NCI-H524 (cell line): Measurements from ENCODE around the gene CAMK1D.

Experiments
- DNase-seq, 2 experiments: peaks; one replicate each; lab custom pipeline; 2025; lab: John Stamatoyannopoulos, UW

Gene CAMK1D

GRCh38 chr10:12401466-12401865 is 52.1 kb downstream of the CAMK1D start:
- DNase-seq: no peak

- DNase-seq: no peak
Measured at GRCh38 chr10:12403119-12403518, 53.8 kb downstream of the CAMK1D start.

- DNase-seq: no peak
Measured at GRCh38 chr10:12405342-12406320, 56.3 kb downstream of the CAMK1D start.

GRCh38 chr10:12406764-12407400 is 57.5 kb downstream of the CAMK1D start:
- DNase-seq: no peak

- DNase-seq: no peak
Measured at GRCh38 chr10:12408472-12408871, 59.1 kb downstream of the CAMK1D start.

GRCh38 chr10:12409161-12409560 is 59.8 kb downstream of the CAMK1D start:
- DNase-seq: no peak

GRCh38 chr10:12409613-12410012 is 60.3 kb downstream of the CAMK1D start:
- DNase-seq: no peak

GRCh38 chr10:12412666-12413368 is 63.5 kb downstream of the CAMK1D start:
- DNase-seq: peak; percentile 16 to 79

GRCh38 chr10:12413369-12413711 is 64.0 kb downstream of the CAMK1D start:
- DNase-seq: no peak

- DNase-seq: no peak
Measured at GRCh38 chr10:12414278-12414989, 65.1 kb downstream of the CAMK1D start.

GRCh38 chr10:12416344-12417050 is 67.2 kb downstream of the CAMK1D start:
- DNase-seq: no peak

GRCh38 chr10:12417331-12417730 is 68.0 kb downstream of the CAMK1D start:
- no peak for DNase-seq

GRCh38 chr10:12418000-12418399 is 68.7 kb downstream of the CAMK1D start:
- no peak for DNase-seq

- DNase-seq: no peak
Measured at GRCh38 chr10:12418725-12419261, 69.4 kb downstream of the CAMK1D start.

- DNase-seq: no peak
Measured at GRCh38 chr10:12419262-12419847, 70.0 kb downstream of the CAMK1D start.

GRCh38 chr10:12420530-12421120 is 71.3 kb downstream of the CAMK1D start:
- DNase-seq: no peak

- DNase-seq: no peak
Measured at GRCh38 chr10:12422189-12422588, 72.8 kb downstream of the CAMK1D start.

- DNase-seq: no peak
Measured at GRCh38 chr10:12423896-12424295, 74.5 kb downstream of the CAMK1D start.

- DNase-seq: no peak
Measured at GRCh38 chr10:12427276-12427675, 77.9 kb downstream of the CAMK1D start.

- no peak for DNase-seq
Measured at GRCh38 chr10:12428447-12429135, 79.2 kb downstream of the CAMK1D start.
